Left lung (tissue), 10 donors: ENCODE data around the gene ESRRA. TPM values are rescaled to one million over a fixed set of nuclear protein-coding genes. Genes with fewer than 3 reads are reported as not detected.

Experiments
- ATAC-seq: fragments of 200-7000 bp; cut with Tn5 transposase; one replicate; pipeline ENCODE4 v1.9.1; 2020; ENCODE audit warnings: moderate library complexity
- DNase-seq, 4 donors: peaks; one replicate each; pipeline ENCODE4 v3.0.0-alpha.2; 2013 to 2020
- H3K27ac ChIP-seq, 2 donors: fragments of 200-600 bp; sonication (generic) in 1 of 2; one replicate each; pipeline versions ENCODE4 v1.5.0 to v1.8.0; 2020 to 2021
- H3K27me3 ChIP-seq, 2 donors: fragments of 200-600 bp; sonication (generic) in 1 of 2; one replicate each; pipeline versions ENCODE4 v1.5.0 to v1.8.0; 2020 to 2021
- H3K36me3 ChIP-seq, 2 donors: fragments of 200-600 bp; sonication (generic) in 1 of 2; one replicate each; pipeline versions ENCODE4 v1.5.0 to v1.8.0; 2020 to 2021
- H3K4me1 ChIP-seq, 2 donors: fragments of 200-600 bp; one replicate each; pipeline ENCODE4 v1.8.0; 2021
- H3K4me3 ChIP-seq, 2 donors: fragments of 200-600 bp; sonication (generic) in 1 of 2; one replicate each; pipeline versions ENCODE4 v1.5.0 to v1.8.0; 2020 to 2021; ENCODE audit warnings: mild to moderate bottlenecking in 1 of 2
- H3K9me3 ChIP-seq, 2 donors: fragments of 200-600 bp; sonication (generic) in 1 of 2; one replicate each; pipeline versions ENCODE4 v1.5.0 to v1.8.0; 2020 to 2021
- intact Hi-C, 2 donors: fragments of 100-400 bp; cut with DNase I; formaldehyde crosslinking; loops; one replicate each; pipeline versions ENCODE4 v1.11.2 to v1.14.2; 2022
- polyA plus RNA-seq, 6 donors: library from polyadenylated mRNA; unstranded; fragments of 120-200 nt; gene quantifications; one replicate each; pipeline ENCODE4 v1.2.1, GENCODE V29; 2013; ENCODE audit not compliant: insufficient read length in 6 of 6
- total RNA-seq, 2 donors: library from RNA; stranded (reverse); fragmentation: NEBNext Ultra II Directional; extraction: Animal tissue kit (Norgen Biotek cat#: 25700); gene quantifications; one replicate each; pipeline ENCODE4 v1.2.1, GENCODE V29; 2021
- TF ChIP-seq, protein P1 (sequence below), 2 donors: fragments of 200-600 bp; sonication (generic) in 1 of 2; IDR thresholded peaks; one replicate each; pipeline versions ENCODE4 v1.5.0 to v1.8.0; 2021; ENCODE audit warnings: antibody characterized with exemption in 2 of 2
- donor health status: DM: no; HTN: yes; CAD: no.
- donor health status: DM: no; HTN: no; CAD: no.

Gene ESRRA
- total and polyA plus RNA-seq, 8 donors = 10.2 to 60.1 (median 13.8) TPM

DNA sequence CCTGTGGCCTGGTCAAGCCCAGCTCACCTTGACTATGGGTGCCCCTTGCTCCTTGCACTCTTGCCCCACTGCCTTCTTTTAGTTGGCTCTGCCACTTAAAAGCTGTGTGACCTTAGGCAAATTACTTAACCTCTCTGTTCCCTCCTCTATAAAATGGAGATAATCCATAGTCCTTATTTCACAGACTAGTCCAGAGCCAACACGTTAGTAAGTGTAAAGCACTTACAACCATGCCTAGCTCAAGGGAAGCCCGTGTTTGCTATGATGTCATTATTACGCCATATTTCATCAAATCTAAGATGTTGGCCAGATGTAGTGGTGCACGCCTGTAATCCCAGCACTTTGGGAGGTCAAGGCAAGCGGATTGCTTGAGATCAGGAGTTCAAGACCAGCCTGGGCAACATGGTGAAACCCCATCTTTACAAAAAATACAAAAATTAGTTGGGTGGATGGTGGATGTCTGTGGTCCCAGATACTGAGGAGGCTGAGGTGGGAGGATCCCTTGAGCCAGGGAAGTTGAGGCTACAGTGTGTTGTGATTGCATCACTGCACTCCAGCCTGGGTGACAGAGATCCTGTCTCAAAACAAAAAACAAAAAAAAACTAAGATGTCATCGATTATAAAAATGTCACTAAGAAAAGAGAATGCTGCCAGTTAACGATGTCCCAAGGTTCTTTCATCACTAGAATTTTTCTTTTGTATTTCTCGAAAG, 32.4 kb downstream of the ESRRA start:
- Histone ChIP-seq H3K27me3 (no peaks in the 10 kb centered on the region), H3K4me3 (no peak overlapping the region), H3K27ac (peak overlapping the region in 1 of 2 donors; percentile 86), H3K9me3 (no peaks in the 10 kb centered on the region), H3K36me3 (no peaks in the 10 kb centered on the region), H3K4me1 (peaks cover 8 to 53% of the 10 kb centered on the region in 2 donors)
- DNase-seq (no peak), ATAC-seq (no peak)
- TF ChIP-seq, protein P1, sequence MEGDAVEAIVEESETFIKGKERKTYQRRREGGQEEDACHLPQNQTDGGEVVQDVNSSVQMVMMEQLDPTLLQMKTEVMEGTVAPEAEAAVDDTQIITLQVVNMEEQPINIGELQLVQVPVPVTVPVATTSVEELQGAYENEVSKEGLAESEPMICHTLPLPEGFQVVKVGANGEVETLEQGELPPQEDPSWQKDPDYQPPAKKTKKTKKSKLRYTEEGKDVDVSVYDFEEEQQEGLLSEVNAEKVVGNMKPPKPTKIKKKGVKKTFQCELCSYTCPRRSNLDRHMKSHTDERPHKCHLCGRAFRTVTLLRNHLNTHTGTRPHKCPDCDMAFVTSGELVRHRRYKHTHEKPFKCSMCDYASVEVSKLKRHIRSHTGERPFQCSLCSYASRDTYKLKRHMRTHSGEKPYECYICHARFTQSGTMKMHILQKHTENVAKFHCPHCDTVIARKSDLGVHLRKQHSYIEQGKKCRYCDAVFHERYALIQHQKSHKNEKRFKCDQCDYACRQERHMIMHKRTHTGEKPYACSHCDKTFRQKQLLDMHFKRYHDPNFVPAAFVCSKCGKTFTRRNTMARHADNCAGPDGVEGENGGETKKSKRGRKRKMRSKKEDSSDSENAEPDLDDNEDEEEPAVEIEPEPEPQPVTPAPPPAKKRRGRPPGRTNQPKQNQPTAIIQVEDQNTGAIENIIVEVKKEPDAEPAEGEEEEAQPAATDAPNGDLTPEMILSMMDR (IDR thresholded peaks at IDR 0.05) = no peak
- intact Hi-C loops = no loop called here

GRCh38 chr11:64338716-64339115, 33.4 kb downstream of the ESRRA start:
- ATAC-seq (no peak), DNase-seq (no peak)
- intact Hi-C loops = no loop called here
- peak overlapping the region in 1 of 2 donors; percentile 86 for H3K27ac ChIP-seq
- no peak overlapping the region for H3K4me3 ChIP-seq
- H3K4me1 ChIP-seq = peaks cover 8 to 56% of the 10 kb centered on the region in 2 donors
- TF ChIP-seq, protein P1 (IDR thresholded peaks at IDR 0.05) = no peak
- no peaks in the 10 kb centered on the region for H3K27me3 ChIP-seq
- H3K36me3 ChIP-seq = peaks cover 0 to 7% of the 10 kb centered on the region in 2 donors
- H3K9me3 ChIP-seq = no peaks in the 10 kb centered on the region

DNA sequence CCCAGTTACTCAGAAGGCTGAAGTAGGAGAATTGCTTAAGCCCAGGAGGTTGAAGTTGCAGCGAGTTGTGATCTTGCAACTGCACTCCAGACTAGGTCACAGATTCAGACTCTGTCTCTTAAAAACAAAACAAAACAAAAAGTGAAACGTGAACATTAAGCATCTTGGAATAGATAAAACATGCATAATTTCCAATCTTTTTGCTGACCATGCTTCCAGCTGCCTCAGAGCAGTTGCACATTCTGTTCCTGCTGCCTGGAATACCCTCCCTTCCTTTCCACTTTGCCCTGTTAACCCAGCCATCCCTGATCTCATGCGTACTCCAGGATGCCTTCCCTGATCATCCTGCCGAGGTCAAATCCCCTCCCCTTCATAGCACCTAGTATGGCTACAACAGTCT, 34.0 kb downstream of the ESRRA start:
- TF ChIP-seq, protein P1 (IDR thresholded peaks at IDR 0.05) = no peak
- Histone ChIP-seq H3K36me3 (peaks cover 0 to 13% of the 10 kb centered on the region in 2 donors), H3K4me1 (peaks cover 8 to 56% of the 10 kb centered on the region in 2 donors), H3K27me3 (no peaks in the 10 kb centered on the region), H3K4me3 (no peak overlapping the region), H3K9me3 (no peaks in the 10 kb centered on the region), H3K27ac (peak overlapping the region in 1 of 2 donors; percentile 86)
- intact Hi-C loops = no loop called here
- ATAC-seq (no peak), DNase-seq (no peak)

- peaks cover 3 to 51% of the 10 kb centered on the region in 2 donors for H3K4me1 ChIP-seq
- peak; percentile 8 for ATAC-seq
- intact Hi-C loops = no loop called here
- no peaks in the 10 kb centered on the region for H3K9me3 ChIP-seq
- DNase-seq = peak in 2 of 4 donors; percentile 85 to 96
- no peaks in the 10 kb centered on the region for H3K27me3 ChIP-seq
- peak within 1 kb of the TSS in 1 of 2 donors; percentile 86 for H3K27ac ChIP-seq
- peaks cover 0 to 19% of the 10 kb centered on the region in 2 donors for H3K36me3 ChIP-seq
- TF ChIP-seq, protein P1 (IDR thresholded peaks at IDR 0.05) = no peak
- H3K4me3 ChIP-seq = peak within 1 kb of the TSS in 1 of 2 donors; percentile 49
Measured at GRCh38 chr11:64339754-64340408, 34.6 kb downstream of the ESRRA start, which contains the start of gene CCDC88B. CCDC88B (plus strand) TSS chr11:64340204; CDS start chr11:64340267, 63 bp downstream.
